Astrocyte (in vitro differentiated cells and primary cell): ENCODE data around the gene LRRC2. TPM values are rescaled to one million over a fixed set of nuclear protein-coding genes. Genes with fewer than 3 reads are reported as not detected.

Experiments
- DNase-seq: peaks from one replicate; pipeline ENCODE4 v3.0.0-alpha.2; 2010; ENCODE audit warnings: low read depth
- FAIRE-seq: peaks from 2 replicates; lab custom pipeline; 2011; peaks lifted over from hg19 to GRCh38; lab: Jason Lieb, UNC
- H2AFZ ChIP-seq: 2 replicates; pipeline ENCODE4 v1.6.0; 2012; ENCODE audit warnings: low read depth, low read length, inconsistent platforms
- H3K27ac ChIP-seq: 2 replicates; pipeline ENCODE4 v1.5.1; 2011; ENCODE audit warnings: low read depth, low read length, inconsistent platforms
- H3K27me3 ChIP-seq: 2 replicates; pipeline ENCODE4 v1.6.0; 2011; ENCODE audit warnings: low read length, inconsistent platforms; ENCODE audit not compliant: insufficient read depth
- H3K36me3 ChIP-seq: 2 replicates; pipeline ENCODE4 v1.5.1; 2011; ENCODE audit warnings: low read length, inconsistent platforms; ENCODE audit not compliant: insufficient read depth
- H3K4me1 ChIP-seq: 2 replicates; pipeline ENCODE4 v1.5.1; 2011; ENCODE audit warnings: low read length, inconsistent platforms; ENCODE audit not compliant: insufficient read depth
- H3K4me2 ChIP-seq: 2 replicates; pipeline ENCODE4 v1.6.0; 2012; ENCODE audit warnings: low read length, inconsistent platforms
- H3K4me3 ChIP-seq: 2 replicates; pipeline ENCODE4 v1.5.1; 2011; ENCODE audit warnings: low read depth, mild to moderate bottlenecking, low read length, inconsistent platforms; ENCODE audit not compliant: insufficient read depth
- H3K79me2 ChIP-seq: 2 replicates; pipeline ENCODE4 v1.6.0; 2012; ENCODE audit warnings: mild to moderate bottlenecking, low read length, inconsistent platforms; ENCODE audit not compliant: insufficient read depth
- H3K9ac ChIP-seq: 2 replicates; pipeline ENCODE4 v1.6.0; 2012; ENCODE audit warnings: mild to moderate bottlenecking, low read length, inconsistent platforms
- H3K9me3 ChIP-seq: 2 replicates; pipeline ENCODE4 v1.5.1; 2012; ENCODE audit warnings: low read depth, mild to moderate bottlenecking, low read length, inconsistent platforms; ENCODE audit not compliant: insufficient read depth
- H4K20me1 ChIP-seq: 2 replicates; pipeline ENCODE4 v1.6.0; 2012; ENCODE audit warnings: low read length, inconsistent platforms; ENCODE audit not compliant: insufficient read depth
- H3K27ac Mint-ChIP-seq: one replicate; pipeline ENCODE4 v1.8.0; 2021; ENCODE audit warnings: mild to moderate bottlenecking, mixed read lengths; ENCODE audit not compliant: unreplicated experiment
- H3K27me3 Mint-ChIP-seq: one replicate; pipeline ENCODE4 v1.8.0; 2021; ENCODE audit warnings: low read depth, mixed read lengths; ENCODE audit not compliant: unreplicated experiment
- H3K36me3 Mint-ChIP-seq: one replicate; pipeline ENCODE4 v1.8.0; 2021; ENCODE audit warnings: low read depth, mixed read lengths; ENCODE audit not compliant: unreplicated experiment
- H3K4me1 Mint-ChIP-seq: one replicate; pipeline ENCODE4 v1.8.0; 2021; ENCODE audit warnings: low read depth, mixed read lengths; ENCODE audit not compliant: unreplicated experiment
- H3K4me3 Mint-ChIP-seq: one replicate; pipeline ENCODE4 v1.8.0; 2021; ENCODE audit warnings: mild to moderate bottlenecking, moderate library complexity, mixed read lengths; ENCODE audit not compliant: unreplicated experiment
- H3K9me3 Mint-ChIP-seq: one replicate; pipeline ENCODE4 v1.8.0; 2021; ENCODE audit warnings: mild to moderate bottlenecking, mixed read lengths; ENCODE audit not compliant: unreplicated experiment
- CTCF ChIP-seq: IDR thresholded peaks from 2 replicates; pipeline ENCODE4 v1.5.1; 2011; ENCODE audit warnings: low read depth, mild to moderate bottlenecking, inconsistent platforms, low read length, moderate library complexity; ENCODE audit not compliant: insufficient read depth
- EZH2 ChIP-seq: IDR thresholded peaks from 2 replicates; pipeline ENCODE4 v1.6.1; 2012; ENCODE audit warnings: mild to moderate bottlenecking, low read length, inconsistent platforms; ENCODE audit not compliant: insufficient read depth
- total RNA-seq: library from RNA; stranded (reverse); gene quantifications from 2 replicates; pipeline ENCODE4 v1.2.1, GENCODE V29; 2021

The LRRC2 gene
- total RNA-seq, 1 donor from 2014 or later, result 0.32 TPM

- TF ChIP-seq EZH2, result no peak
- TF ChIP-seq CTCF, result no peak
- no peak overlapping the region for H3K27ac Mint-ChIP-seq
- no peaks in the 10 kb centered on the region for H3K9me3 Mint-ChIP-seq
- H3K4me3 Mint-ChIP-seq, result no peak overlapping the region
- Histone ChIP-seq H3K4me3 (no peak overlapping the region), H3K4me1 (peaks cover 9% of the 10 kb centered on the region), H4K20me1 (no peaks in the 10 kb centered on the region), H3K27ac (no peak overlapping the region), H3K27me3 (no peaks in the 10 kb centered on the region), H3K79me2 (no peaks in the 10 kb centered on the region), H2AFZ (no peak overlapping the region), H3K9me3 (no peaks in the 10 kb centered on the region), H3K36me3 (no peaks in the 10 kb centered on the region), H3K9ac (no peak overlapping the region), H3K4me2 (no peak overlapping the region)
- FAIRE-seq (no peak), DNase-seq (no peak)
- peaks cover 6% of the 10 kb centered on the region for H3K4me1 Mint-ChIP-seq
- H3K27me3 Mint-ChIP-seq, result peaks cover 8% of the 10 kb centered on the region
- H3K36me3 Mint-ChIP-seq, result no peaks in the 10 kb centered on the region
These were observed 53.8 kb downstream of the LRRC2 start for GRCh38 chr3:46512191-46512749.

GRCh38 chr3:46509661-46510187, 56.4 kb downstream of the LRRC2 start:
- FAIRE-seq, result no peak
- Histone ChIP-seq H3K4me3 (no peak overlapping the region), H3K9ac (no peak overlapping the region), H3K27me3 (no peaks in the 10 kb centered on the region), H3K4me2 (no peak overlapping the region), H2AFZ (no peak overlapping the region), H3K4me1 (no peaks in the 10 kb centered on the region), H3K79me2 (no peaks in the 10 kb centered on the region), H4K20me1 (no peaks in the 10 kb centered on the region), H3K9me3 (no peaks in the 10 kb centered on the region), H3K36me3 (no peaks in the 10 kb centered on the region), H3K27ac (no peak overlapping the region)
- Mint-ChIP-seq H3K9me3 (no peaks in the 10 kb centered on the region), H3K4me1 (no peaks in the 10 kb centered on the region), H3K36me3 (peaks cover 2% of the 10 kb centered on the region), H3K27ac (no peak overlapping the region), H3K27me3 (peaks cover 10% of the 10 kb centered on the region), H3K4me3 (no peak overlapping the region)
- no peak for DNase-seq
- TF ChIP-seq EZH2, result no peak
- no peak for TF ChIP-seq CTCF
